Neural progenitor cell (in vitro differentiated cells): ENCODE measurements around the gene VTN. TPM values are rescaled to one million over a fixed set of nuclear protein-coding genes. Genes with fewer than 3 reads are reported as not detected.

Source experiments
- DNase-seq: peaks from one replicate; pipeline ENCODE4 v3.0.0-alpha.2; 2016; ENCODE audit warnings: low spot score
- H2AFZ ChIP-seq: fragments of 200-600 bp; sonication (generic); replicated peaks from 2 replicates; pipeline ENCODE4 v1.6.1; 2016; ENCODE audit warnings: antibody characterized with exemption
- H3F3A ChIP-seq: fragments of 200-600 bp; sonication (generic); 2 replicates; pipeline ENCODE4 v1.6.1; 2016; ENCODE audit warnings: antibody characterized with exemption, low read depth
- H3K27ac ChIP-seq: fragments of 200-600 bp; sonication (generic); 2 replicates; pipeline ENCODE4 v1.5.1; 2016; ENCODE audit warnings: mild to moderate bottlenecking
- H3K27me3 ChIP-seq: fragments of 200-600 bp; sonication (generic); 2 replicates; pipeline ENCODE4 v1.6.1; 2016; ENCODE audit warnings: mild to moderate bottlenecking, moderate library complexity
- H3K36me3 ChIP-seq: fragments of 200-600 bp; sonication (generic); 2 replicates; pipeline ENCODE4 v1.5.1; 2016
- H3K4me1 ChIP-seq: fragments of 200-600 bp; sonication (generic); 2 replicates; pipeline ENCODE4 v1.6.1; 2016; ENCODE audit warnings: mixed run types
- H3K4me2 ChIP-seq: fragments of 200-600 bp; sonication (generic); 2 replicates; pipeline ENCODE4 v1.6.1; 2016
- H3K4me3 ChIP-seq: fragments of 200-600 bp; sonication (generic); 2 replicates; pipeline ENCODE4 v1.5.1; 2016
- H3K79me2 ChIP-seq: fragments of 200-600 bp; sonication (generic); 2 replicates; pipeline ENCODE4 v1.6.1; 2016; ENCODE audit warnings: low read depth
- H3K9ac ChIP-seq: fragments of 200-600 bp; sonication (generic); 2 replicates; pipeline ENCODE4 v1.6.1; 2016
- H3K9me3 ChIP-seq: fragments of 200-600 bp; sonication (generic); 2 replicates; pipeline ENCODE4 v1.5.1; 2016; ENCODE audit warnings: low read depth
- H4K20me1 ChIP-seq: fragments of 200-600 bp; sonication (generic); 2 replicates; pipeline ENCODE4 v1.6.1; 2016; ENCODE audit warnings: low read depth
- H3K27ac Mint-ChIP-seq: 3 replicates; pipeline ENCODE4 v1.8.0; 2021; ENCODE audit warnings: mixed read lengths
- H3K27me3 Mint-ChIP-seq: 2 replicates; pipeline ENCODE4 v1.8.0; 2022; ENCODE audit warnings: low read depth, mild to moderate bottlenecking, inconsistent platforms, moderate library complexity, mixed read lengths; ENCODE audit not compliant: insufficient read depth
- H3K36me3 Mint-ChIP-seq: 3 replicates; pipeline ENCODE4 v1.8.0; 2021; ENCODE audit warnings: mixed read lengths
- H3K4me1 Mint-ChIP-seq: 3 replicates; pipeline ENCODE4 v1.8.0; 2021; ENCODE audit warnings: mixed read lengths
- H3K4me3 Mint-ChIP-seq: 3 replicates; pipeline ENCODE4 v1.8.0; 2021; ENCODE audit warnings: mild to moderate bottlenecking, moderate library complexity, mixed read lengths
- H3K9me3 Mint-ChIP-seq: 3 replicates; pipeline ENCODE4 v1.8.0; 2020; ENCODE audit warnings: mixed read lengths
- EZH2 ChIP-seq: fragments of 200-600 bp; sonication (generic); IDR thresholded peaks from 2 replicates; pipeline ENCODE4 v1.6.1; 2017; ENCODE audit warnings: antibody characterized with exemption, mild to moderate bottlenecking, moderate library complexity
- EZH2phosphoT487 ChIP-seq: fragments of 200-600 bp; sonication (generic); IDR thresholded peaks from 2 replicates; pipeline ENCODE4 v1.6.1; 2017; ENCODE audit warnings: antibody characterized with exemption
- total RNA-seq: library from RNA; depleted of rRNA; stranded (reverse); fragments of >200 nt; gene quantifications from 2 replicates; pipeline ENCODE4 v1.2.3, GENCODE V29; 2015; ENCODE audit warnings: low replicate concordance
- TF ChIP-seq, protein P1 (sequence below): fragments of 200-600 bp; sonication (generic); IDR thresholded peaks from 2 replicates; pipeline ENCODE4 v1.5.1; 2017; ENCODE audit warnings: antibody characterized with exemption, mild to moderate bottlenecking

Gene VTN
- total RNA-seq, 1 donor from 2014 or later: 1.2 TPM

DNA sequence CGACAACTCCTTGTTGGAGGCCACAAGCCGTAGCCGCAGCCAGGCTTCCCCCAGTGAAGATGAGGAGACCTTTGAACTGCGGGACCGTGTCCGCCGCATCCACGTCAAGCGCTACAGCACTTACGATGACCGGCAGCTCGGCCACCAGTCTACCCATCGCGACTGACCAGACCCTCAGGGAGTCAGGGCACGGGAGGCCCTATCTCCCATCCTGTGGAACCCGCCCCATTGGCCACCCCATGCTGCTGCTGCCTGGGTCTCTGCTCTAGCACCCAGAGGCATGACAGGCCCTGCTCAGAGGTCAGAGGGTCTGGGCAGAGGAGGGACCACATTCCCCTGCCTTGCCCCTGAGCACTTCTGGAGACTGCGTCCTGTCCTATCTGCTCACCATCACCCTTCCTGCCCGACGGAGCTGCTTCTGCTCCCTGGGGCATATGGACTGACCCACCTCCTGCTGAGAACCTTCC lies 25.6 kb downstream of the VTN start:
- Mint-ChIP-seq H3K36me3 (peaks cover 9% of the 10 kb centered on the region), H3K4me1 (peaks cover 10% of the 10 kb centered on the region), H3K9me3 (no peaks in the 10 kb centered on the region), H3K27me3 (no peaks in the 10 kb centered on the region), H3K27ac (no peak overlapping the region), H3K4me3 (no peak overlapping the region)
- no peaks in the 10 kb centered on the region for H3K36me3 ChIP-seq
- no peaks in the 10 kb centered on the region for H3K9me3 ChIP-seq
- no peaks in the 10 kb centered on the region for H3K27me3 ChIP-seq
- no peak overlapping the region for H3K9ac ChIP-seq
- DNase-seq: no peak
- no peak for TF ChIP-seq EZH2phosphoT487
- TF ChIP-seq, protein P1, sequence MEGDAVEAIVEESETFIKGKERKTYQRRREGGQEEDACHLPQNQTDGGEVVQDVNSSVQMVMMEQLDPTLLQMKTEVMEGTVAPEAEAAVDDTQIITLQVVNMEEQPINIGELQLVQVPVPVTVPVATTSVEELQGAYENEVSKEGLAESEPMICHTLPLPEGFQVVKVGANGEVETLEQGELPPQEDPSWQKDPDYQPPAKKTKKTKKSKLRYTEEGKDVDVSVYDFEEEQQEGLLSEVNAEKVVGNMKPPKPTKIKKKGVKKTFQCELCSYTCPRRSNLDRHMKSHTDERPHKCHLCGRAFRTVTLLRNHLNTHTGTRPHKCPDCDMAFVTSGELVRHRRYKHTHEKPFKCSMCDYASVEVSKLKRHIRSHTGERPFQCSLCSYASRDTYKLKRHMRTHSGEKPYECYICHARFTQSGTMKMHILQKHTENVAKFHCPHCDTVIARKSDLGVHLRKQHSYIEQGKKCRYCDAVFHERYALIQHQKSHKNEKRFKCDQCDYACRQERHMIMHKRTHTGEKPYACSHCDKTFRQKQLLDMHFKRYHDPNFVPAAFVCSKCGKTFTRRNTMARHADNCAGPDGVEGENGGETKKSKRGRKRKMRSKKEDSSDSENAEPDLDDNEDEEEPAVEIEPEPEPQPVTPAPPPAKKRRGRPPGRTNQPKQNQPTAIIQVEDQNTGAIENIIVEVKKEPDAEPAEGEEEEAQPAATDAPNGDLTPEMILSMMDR: no peak
- TF ChIP-seq EZH2: no peak
- H3F3A ChIP-seq: peaks cover 17% of the 10 kb centered on the region
- H2AFZ ChIP-seq: no peak overlapping the region
- peaks cover 4% of the 10 kb centered on the region for H3K4me1 ChIP-seq
- H3K4me2 ChIP-seq: no peak overlapping the region
- no peak overlapping the region for H3K27ac ChIP-seq
- no peaks in the 10 kb centered on the region for H3K79me2 ChIP-seq
- H3K4me3 ChIP-seq: no peak overlapping the region
- H4K20me1 ChIP-seq: peaks cover 19% of the 10 kb centered on the region

GRCh38 chr17:28344011-28344410 lies 26.1 kb downstream of the VTN start:
- Histone ChIP-seq H3K9ac (no peak overlapping the region), H3K27me3 (no peaks in the 10 kb centered on the region), H3K36me3 (no peaks in the 10 kb centered on the region), H3K79me2 (peaks cover under 1% of the 10 kb centered on the region), H2AFZ (no peak overlapping the region), H3K4me3 (no peak overlapping the region), H3K9me3 (no peaks in the 10 kb centered on the region), H3F3A (peaks cover 17% of the 10 kb centered on the region), H3K27ac (no peak overlapping the region), H4K20me1 (peaks cover 19% of the 10 kb centered on the region), H3K4me2 (no peak overlapping the region), H3K4me1 (peaks cover 4% of the 10 kb centered on the region)
- H3K4me1 Mint-ChIP-seq: peaks cover 10% of the 10 kb centered on the region
- H3K4me3 Mint-ChIP-seq: no peak overlapping the region
- H3K36me3 Mint-ChIP-seq: peaks cover 9% of the 10 kb centered on the region
- no peaks in the 10 kb centered on the region for H3K27me3 Mint-ChIP-seq
- no peaks in the 10 kb centered on the region for H3K9me3 Mint-ChIP-seq
- no peak overlapping the region for H3K27ac Mint-ChIP-seq
- DNase-seq: no peak
- no peak for TF ChIP-seq EZH2phosphoT487

- Histone ChIP-seq H3K27ac (no peak overlapping the region), H3K4me3 (no peak overlapping the region), H4K20me1 (peaks cover 21% of the 10 kb centered on the region), H3K9ac (no peak overlapping the region), H3F3A (peaks cover 17% of the 10 kb centered on the region), H3K9me3 (no peaks in the 10 kb centered on the region), H3K27me3 (no peaks in the 10 kb centered on the region), H3K4me1 (peaks cover 4% of the 10 kb centered on the region), H3K36me3 (no peaks in the 10 kb centered on the region), H2AFZ (no peak overlapping the region), H3K4me2 (no peak overlapping the region), H3K79me2 (peaks cover 5% of the 10 kb centered on the region)
- Mint-ChIP-seq H3K27me3 (no peaks in the 10 kb centered on the region), H3K27ac (no peak overlapping the region), H3K36me3 (peaks cover 11% of the 10 kb centered on the region), H3K4me3 (no peak overlapping the region), H3K9me3 (no peaks in the 10 kb centered on the region), H3K4me1 (peaks cover 12% of the 10 kb centered on the region)
- TF ChIP-seq EZH2 (no peak), EZH2phosphoT487 (no peak)
- TF ChIP-seq, protein P1: no peak
- no peak for DNase-seq
Measured at GRCh38 chr17:28343491-28343932, 26.6 kb downstream of the VTN start.

DNA sequence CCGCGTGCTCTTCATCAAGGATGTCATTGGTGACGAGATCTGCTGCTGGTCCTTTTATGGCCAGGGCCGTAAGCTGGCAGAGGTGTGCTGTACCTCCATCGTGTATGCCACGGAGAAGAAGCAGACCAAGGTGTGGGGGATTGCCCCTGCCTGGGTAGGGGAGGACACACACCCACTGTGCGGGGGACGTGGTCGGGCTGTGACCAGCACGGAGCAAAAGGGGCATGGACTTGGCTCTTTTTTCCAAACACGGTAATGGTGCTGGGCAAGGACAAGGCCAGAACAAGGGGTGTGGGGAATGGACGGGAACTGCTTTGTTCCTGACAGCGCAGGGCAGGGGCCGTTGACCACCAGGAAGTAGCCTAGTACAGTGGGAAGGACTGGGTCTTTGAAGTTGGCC lies 27.8 kb downstream of the VTN start:
- Histone ChIP-seq H3K4me3 (no peak overlapping the region), H3K4me1 (peaks cover 4% of the 10 kb centered on the region), H3K9ac (no peak overlapping the region), H3K36me3 (no peaks in the 10 kb centered on the region), H4K20me1 (peaks cover 31% of the 10 kb centered on the region), H3K4me2 (no peak overlapping the region), H3F3A (peaks cover 17% of the 10 kb centered on the region), H3K9me3 (no peaks in the 10 kb centered on the region), H2AFZ (no peak overlapping the region), H3K27me3 (no peaks in the 10 kb centered on the region), H3K79me2 (peaks cover 17% of the 10 kb centered on the region), H3K27ac (no peak overlapping the region)
- peaks cover 11% of the 10 kb centered on the region for H3K36me3 Mint-ChIP-seq
- H3K9me3 Mint-ChIP-seq: no peaks in the 10 kb centered on the region
- no peaks in the 10 kb centered on the region for H3K27me3 Mint-ChIP-seq
- no peak overlapping the region for H3K27ac Mint-ChIP-seq
- TF ChIP-seq EZH2phosphoT487 (no peak), EZH2 (no peak)
- TF ChIP-seq, protein P1: no peak
- no peak overlapping the region for H3K4me3 Mint-ChIP-seq
- DNase-seq: no peak
- H3K4me1 Mint-ChIP-seq: peaks cover 17% of the 10 kb centered on the region
